ENCODE measurements around the gene CCDC92.

CCDC92 gene

GRCh38 chr12:124001343-124001742 lies 28.7 kb upstream of the CCDC92 start:
- no peak for DNase-seq

GRCh38 chr12:124000111-124000510 lies 27.5 kb upstream of the CCDC92 start:
- no peak for DNase-seq

GRCh38 chr12:123998991-123999359 lies 26.3 kb upstream of the CCDC92 start:
- no peak for DNase-seq

DNA sequence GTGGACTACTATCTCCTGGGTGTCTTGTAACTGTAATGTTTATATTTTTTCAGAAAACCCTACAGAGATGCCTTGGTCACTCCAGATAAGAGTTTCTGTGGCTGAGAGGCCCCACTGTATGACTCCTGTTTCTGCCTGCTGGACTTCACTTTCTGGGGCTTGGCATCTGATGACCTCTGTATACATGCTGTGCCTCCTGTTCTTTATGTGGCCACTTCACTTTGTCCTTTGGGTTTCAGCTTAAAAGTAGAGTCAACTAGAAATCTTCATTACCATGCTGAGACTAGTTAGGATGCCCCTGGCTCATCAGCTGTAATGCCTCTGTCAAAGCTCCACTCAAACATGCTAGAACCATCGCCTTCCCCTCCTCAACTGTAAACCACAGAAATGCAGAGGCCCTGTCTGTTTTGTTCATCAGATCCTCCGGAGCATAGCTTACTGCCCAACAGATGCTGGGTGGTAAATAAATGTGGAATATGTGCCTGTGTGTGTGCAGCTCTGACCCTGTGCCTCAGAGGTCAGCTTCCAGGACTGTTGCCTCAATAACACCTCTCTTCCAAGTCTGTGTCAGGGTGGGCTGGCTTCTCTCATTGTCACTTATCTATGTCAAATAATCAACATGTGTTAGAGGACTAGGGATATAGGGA lies 25.8 kb upstream of the CCDC92 start:
- no peak for DNase-seq

GRCh38 chr12:123997908-123998307 lies 25.3 kb upstream of the CCDC92 start:
- DNase-seq: no peak

DNA sequence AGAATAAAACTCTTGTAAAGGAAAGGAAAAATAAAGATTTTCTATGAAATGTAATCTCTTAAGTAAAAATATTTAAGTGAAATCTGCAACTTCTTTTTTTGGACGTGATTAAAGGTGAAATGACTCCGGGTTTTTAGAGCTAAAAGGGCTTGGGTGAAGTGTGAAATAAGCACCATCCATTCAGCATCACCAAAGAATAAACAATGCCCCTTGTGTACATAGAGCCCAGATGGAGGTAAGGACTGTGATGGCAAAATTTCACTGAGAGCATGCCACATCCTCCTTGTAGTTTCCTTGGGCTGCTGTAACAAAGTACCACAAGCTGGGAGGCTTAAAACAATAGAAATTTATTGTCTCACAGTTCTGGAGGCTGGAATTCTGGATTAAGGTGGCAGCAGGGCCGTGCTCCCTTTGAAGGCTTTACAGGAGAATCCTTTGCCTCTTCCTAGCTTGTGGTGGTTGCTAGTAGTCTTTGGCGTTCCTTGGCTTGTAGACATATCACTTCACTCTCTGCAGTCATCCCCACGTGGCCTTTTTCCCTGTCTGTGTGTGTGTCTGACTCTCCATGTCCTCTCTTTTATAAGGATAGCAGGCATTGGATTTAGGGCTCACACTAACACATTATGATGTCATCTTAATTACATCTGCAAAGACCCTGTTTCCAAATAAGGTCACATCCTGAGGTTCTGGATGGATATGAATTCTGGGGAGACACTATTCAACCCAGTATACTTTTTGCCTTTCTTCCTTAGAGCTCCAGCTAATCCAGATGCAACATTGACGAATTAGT lies 24.6 kb upstream of the CCDC92 start:
- DNase-seq: no peak

DNA sequence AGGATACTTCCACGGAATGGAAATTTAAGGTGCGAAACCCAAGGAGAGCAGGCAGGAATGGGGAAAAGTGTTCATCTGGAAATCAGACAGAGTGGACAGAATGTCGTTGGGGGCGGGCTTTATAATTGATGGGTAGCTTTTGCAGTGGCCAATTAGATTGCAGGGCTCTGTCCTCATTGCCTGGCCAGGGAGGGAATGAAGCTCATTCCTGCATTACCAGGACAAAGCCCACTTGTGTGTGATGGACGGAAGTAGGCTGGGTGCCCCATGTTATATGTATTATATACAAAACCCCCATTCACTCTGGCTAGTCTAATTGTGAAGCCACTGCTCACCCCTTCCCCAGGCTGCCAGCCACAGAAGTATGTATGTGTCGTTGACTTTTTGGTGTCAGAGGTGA lies 23.9 kb upstream of the CCDC92 start:
- DNase-seq: no peak

GRCh38 chr12:123995023-123995748 lies 22.6 kb upstream of the CCDC92 start:
- DNase-seq: no peak

- DNase-seq: no peak
These were observed 19.6 kb upstream of the CCDC92 start for GRCh38 chr12:123992118-123992825.

- no peak for DNase-seq
These were observed 18.8 kb upstream of the CCDC92 start for GRCh38 chr12:123991372-123991951.

DNA sequence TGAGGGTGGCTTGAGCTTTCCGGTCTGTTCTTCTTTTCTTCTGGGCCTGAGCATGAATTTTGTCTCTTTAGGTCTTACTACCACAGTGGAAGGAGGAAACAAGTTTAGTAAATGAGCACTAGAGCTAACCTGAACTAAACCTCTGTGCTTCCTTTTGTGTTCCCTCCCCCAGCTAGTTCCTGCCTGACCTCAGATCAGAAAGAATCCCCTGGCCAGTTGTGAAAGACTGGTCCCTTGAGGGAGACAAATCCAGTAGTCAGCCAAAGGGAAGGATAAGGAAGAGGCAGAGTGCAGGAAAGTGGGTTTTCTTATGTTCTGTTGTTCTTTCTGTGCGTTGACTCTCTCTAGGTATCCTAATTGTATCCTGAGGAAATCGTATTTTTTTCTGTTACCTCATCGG lies 17.9 kb upstream of the CCDC92 start:
- DNase-seq: no peak

DNA sequence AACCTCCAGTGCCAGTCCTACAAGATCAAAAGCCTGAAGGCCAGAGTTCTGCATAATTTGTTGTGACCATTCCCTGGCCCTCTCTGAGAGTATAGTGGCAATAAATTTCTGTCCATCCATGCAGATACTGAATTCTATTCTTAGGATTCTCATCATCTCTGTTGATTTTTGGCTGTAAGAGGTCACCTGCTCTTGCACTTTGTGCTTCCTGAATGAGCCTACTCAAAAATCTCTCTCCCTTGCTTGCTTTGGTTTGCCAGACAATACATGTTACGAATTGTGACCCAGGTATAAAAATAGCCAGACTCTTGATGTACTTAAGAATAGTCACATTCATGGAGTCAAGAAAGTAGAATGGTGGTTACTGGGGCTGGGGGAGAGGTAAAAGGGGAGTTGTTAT lies 17.1 kb upstream of the CCDC92 start:
- no peak for DNase-seq

DNA sequence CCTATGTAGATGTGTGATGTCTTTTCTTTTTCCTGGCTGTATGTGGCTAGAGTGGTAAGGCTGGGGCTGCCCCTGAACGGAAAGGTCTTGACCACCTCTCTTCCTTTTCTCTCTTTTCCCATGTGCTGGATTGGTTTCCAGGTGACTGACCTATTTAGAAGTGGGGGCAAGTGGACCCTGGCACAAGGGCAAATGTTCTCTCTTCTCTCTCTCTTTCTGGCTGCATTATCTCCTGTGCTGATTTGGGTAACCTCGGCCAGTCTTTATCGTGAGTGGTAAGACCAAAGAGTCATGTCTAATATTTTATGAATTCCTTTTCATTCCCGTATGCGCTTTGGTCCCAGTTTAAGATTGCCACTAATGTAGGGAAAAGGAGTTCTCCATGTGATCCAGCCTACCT lies 16.5 kb upstream of the CCDC92 start:
- DNase-seq: no peak

DNA sequence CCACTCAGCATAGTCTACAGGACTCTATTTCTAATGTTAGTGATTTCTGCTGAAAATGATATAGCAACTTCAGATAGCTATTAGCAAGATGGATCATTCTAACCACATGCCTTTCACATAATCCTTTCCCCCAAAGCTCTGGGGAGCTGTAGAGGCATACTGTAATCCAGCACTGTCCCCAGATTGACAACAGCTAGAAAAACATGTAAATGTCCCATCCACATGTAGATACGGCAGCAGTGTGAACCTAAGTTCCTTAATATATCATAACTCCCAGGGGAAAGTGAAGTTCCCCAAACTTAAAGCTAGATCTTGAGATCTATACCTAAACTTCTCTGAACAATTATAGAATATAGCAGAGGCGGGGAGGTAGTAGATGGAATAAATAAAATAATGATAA lies 14.4 kb upstream of the CCDC92 start:
- DNase-seq: no peak

DNA sequence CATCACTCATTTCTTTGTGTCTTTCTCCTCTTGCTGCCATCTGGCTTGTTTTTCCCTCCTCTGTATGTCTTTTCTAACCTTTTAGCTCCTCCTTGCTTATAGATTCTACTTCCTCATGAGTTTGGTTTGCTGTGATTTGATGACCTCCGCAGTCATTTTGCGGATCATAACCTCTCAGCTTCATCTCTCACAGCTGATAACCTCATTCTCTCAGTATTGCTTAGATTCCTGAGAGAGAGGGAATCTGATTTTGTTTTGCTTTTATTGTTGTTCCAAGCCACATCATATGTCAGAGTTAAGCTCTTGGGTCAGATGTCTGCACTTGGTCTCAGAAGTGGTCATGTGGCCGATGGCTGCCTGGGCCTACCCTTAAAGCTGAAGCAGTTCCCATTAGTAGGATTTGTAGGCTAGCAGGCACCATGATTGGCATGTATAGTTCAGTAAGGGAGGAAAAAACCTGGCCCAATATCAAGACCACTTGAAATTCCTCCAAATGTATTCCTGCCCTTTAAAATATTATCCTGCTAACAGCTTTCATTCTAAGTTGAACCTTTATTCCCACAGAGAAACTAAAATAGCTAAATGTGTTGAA lies 13.8 kb upstream of the CCDC92 start:
- no peak for DNase-seq

- no peak for DNase-seq
These were observed 12.3 kb upstream of the CCDC92 start for GRCh38 chr12:123984903-123985302.

DNA sequence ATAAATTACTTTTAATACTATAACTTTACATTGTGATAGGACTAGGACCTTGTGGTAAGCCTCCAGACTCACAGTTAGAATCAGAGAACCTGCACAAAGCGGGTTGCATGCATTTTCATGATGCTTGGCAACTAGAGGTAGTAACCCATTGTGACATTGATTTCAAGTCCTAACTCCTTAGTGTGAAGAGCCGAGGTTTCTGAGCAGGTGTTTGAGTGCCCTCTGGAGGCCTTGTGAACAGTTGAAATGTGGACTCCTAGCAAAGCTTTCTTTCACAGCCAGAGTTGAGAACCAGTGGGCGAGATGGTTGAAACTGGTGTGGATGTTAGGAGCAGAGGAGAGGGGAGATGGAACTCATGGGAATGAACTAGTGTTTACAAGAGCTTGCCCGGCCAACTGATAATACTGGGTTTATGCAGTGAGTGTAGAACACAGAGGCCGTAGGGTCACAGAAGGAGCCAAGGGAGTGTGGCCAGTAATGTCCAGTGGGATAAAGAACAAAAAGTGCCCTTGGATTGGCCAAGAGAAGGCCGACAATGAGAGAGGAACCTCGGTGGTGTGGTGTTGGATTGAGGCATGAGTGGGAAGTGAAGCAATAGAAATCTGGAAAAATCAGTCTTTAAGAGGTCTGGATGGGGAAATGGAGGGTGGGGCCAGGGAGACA lies 11.3 kb upstream of the CCDC92 start:
- peak; percentile 63 for DNase-seq

DNA sequence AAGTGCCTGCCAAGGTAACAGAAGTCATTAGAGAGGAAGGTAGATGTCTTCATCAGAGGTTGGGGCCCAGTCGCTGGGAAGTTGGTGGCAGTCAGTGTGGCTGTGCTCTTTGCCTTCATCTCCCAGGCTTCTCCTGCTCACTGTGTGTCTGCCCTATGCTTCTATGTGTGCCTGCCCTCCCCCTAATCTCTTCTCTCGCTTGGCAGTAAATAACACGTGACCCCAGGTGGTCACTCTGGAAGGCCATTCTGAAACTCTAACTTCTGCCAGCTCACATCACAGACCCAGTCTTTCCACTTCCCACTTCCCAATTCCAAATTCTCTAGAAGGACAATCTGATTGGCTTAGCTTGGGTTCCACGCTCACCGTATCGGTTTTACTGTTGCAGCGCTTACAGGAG lies 9.6 kb upstream of the CCDC92 start:
- DNase-seq: no peak

DNA sequence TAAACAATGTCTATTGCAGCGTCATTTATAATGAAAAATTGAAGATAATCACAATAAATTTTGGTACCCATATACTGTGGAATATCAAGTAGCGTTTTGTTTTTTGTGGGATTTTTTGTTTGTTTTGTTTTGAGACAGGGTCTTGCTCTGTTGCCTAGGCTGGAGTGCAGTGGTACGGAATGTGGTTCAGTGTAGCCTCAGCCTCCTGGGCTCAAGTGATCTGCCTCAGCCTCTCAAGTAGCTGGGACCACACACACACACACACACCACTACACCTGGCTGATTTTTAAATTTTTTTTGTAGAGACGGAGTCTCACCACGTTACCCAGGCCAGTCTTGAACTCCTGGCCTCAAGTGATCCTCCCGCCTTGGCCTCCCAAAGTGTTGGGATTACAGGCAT lies 6.9 kb upstream of the CCDC92 start:
- no peak for DNase-seq

DNA sequence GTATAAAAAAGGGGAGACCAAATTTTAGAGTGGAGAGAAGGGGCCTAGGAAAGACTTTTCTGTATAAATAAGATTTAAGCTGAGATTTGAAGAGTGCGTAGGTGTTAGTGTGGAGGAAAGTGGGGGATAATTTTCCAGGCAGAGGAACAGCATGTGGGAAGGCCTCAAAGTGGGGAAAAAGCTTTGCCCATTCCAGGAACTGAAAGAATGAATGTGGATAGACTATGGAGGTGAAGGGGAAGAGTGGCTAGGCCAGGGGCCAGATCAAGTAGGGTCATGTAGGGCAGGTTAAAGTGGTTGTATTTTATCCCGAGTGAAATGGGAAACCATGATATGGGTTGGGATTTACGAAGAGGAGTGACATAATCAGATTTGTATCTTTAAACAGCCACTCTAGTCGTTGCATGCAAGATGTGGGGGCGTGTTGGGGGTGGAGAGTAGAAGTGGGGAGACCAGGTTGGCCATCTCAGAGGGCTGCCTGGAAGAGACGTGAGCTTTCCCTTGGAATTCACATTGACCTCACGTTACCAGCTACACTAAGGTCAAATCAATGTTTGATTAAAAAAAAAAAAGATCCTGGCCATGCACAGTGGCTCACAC lies 3.7 kb upstream of the CCDC92 start:
- no peak for DNase-seq

DNA sequence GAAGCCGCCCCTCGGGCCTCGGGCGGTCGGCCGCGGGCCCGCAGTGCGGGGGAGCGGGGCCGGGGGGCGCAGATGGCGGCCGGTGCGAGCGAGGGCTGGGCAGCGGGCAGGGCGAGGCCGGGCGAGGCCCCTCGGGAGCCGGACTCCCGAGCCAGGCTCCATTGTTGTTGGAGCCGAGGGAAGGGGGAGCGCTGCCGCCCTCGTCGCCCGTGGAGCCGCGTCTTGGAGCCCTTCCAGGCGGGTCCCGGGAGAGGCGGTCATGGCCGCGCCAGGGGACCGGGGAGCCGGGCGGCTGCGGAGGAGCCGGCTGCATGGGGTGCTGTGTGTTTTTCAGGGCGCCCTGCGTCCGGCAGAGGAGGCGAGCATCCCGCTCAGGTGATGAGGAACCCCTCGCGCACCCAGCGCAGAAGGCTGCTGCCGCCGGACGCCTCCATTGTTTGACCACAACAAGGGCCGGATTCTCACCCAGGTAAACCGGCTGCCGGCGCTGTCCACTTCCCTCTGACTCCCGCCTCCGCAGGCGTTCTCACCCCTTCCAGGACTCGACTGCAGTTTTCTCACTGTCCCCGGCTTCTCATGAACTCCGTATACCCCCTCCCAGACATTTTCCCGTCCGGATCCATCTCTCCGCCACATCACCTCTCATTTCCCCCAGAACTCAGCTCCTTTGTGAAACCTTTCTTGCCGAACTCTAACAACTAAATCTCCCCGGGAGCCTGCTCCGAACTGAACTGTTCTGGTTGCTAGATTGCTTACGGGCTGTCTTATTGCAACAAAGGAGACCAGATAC lies 1.1 kb upstream of the CCDC92 start:
- DNase-seq: no peak
